ENCODE measurements around the gene CDH4.

Gene CDH4

GRCh38 chr20:61766921-61767610, 515.0 kb downstream of the CDH4 start:
- no peak for DNase-seq (ENCODE audit: low spot score)

- no peak for DNase-seq (ENCODE audit: low spot score)
Measured at GRCh38 chr20:61767761-61768494, 515.9 kb downstream of the CDH4 start.

DNA sequence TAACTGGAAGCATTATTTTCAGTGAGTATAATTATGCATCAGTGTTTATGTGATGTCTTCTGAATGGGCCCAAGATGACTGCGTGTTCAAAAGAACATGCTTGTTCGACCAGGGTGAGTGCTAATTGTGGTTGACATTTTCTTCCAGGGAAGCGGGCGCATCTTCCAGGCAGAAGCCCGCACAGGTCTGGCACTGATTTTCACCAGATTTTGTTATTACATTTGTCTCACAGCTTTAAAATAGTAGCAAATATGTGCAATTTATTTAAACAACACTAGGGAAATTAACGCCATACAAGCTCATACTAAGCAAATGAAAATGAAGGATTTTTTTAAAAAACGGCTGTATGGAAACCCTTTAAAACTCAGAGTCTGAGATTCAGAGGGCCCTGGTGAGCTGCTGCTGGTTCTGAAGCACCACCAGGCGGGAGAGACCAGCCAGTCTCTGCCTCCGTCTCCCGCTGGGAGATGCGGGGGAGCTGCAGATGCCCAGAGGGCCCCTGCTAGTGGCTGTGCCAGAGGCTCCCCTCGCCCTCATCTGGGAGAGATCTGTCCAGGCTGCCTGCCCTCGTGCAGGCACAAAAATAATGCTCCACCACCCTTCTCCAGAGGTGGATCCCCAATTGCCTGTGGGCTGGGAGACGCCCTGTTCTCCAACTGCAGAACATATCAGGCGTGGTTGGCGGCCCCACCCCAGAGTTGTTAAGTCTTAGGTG, 516.7 kb downstream of the CDH4 start:
- no peak for DNase-seq (ENCODE audit: low spot score)

- no peak for DNase-seq (ENCODE audit: low spot score)
Measured at GRCh38 chr20:61769286-61769832, 517.3 kb downstream of the CDH4 start.

DNA sequence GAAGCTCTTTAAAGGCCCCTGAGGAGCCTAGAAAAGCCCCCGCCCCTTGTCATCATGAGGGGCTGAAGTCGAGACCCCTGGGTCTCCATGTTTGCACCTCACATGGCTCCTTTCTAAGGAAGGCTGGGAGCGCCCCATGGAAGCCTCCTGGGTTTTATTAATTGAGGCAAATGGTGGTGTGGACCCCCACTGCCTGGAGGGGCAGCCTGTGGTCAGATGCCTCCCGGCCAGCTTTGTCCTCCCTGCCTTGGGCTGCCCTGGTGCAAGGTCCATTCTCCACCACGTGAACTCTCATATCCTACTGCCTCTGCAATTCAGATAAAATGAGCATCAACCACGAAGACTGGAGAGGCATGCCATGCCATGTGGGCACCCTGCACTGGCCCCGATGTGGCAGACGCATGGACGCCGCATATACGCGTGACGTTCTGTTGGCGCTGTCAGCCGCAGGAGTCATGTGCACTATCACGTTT, 518.1 kb downstream of the CDH4 start:
- DNase-seq (ENCODE audit: low spot score): no peak

- DNase-seq (ENCODE audit: low spot score): no peak
Measured at GRCh38 chr20:61771805-61772350, 519.8 kb downstream of the CDH4 start.

GRCh38 chr20:61772828-61773631, 521.0 kb downstream of the CDH4 start:
- DNase-seq (ENCODE audit: low spot score): no peak

- no peak for DNase-seq (ENCODE audit: low spot score)
Measured at GRCh38 chr20:61773926-61774587, 522.0 kb downstream of the CDH4 start.

- no peak for DNase-seq (ENCODE audit: low spot score)
Measured at GRCh38 chr20:61775423-61775822, 523.4 kb downstream of the CDH4 start.

DNA sequence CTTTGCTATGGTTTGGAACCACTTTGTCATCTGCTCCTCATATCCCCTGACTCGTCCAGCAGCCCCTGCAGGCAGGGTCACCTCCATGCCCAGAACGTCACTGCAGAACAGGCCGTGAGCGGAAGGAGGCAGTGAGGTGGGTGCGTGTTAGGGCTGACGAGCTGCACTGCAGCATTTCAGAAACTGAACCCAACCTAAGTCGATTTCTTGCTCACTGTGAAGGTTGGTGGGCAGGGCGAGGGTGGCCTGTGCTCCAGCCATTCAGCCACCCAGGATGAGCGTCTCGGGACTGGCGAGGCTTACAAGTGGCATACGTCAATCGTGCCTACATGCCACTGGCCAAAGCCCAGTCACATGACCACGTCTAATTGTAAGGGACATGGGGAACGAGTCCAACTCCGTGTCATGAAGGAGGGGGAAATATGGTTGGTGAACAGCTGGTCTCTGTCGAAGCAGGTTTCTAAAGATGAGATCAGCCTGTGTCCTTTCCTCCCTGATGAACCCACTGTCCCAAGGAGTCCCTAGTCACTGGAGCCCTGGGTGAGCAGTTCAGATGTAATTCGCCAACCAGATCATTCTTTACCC, 524.5 kb downstream of the CDH4 start:
- DNase-seq (ENCODE audit: low spot score): no peak

- DNase-seq (ENCODE audit: low spot score): no peak
Measured at GRCh38 chr20:61777773-61778494, 525.9 kb downstream of the CDH4 start.

DNA sequence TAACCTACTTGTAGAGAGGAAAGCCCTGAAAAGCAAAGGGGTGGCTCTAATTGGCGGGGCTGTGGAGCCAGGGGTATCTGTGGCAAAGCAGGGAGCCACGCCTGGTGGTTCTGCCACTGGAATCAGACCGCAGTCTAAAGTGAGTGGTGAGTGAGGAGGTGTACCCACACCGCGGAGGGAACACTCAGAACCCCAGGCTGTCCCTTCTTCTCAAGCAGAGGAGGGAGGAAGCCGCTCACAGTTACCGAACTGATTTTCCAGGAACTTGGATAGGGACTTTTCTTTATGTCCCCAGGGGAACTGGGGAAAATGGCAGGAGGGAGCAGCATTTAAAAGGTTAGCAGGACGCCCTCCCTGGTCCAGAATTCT, 526.4 kb downstream of the CDH4 start:
- DNase-seq (ENCODE audit: low spot score): no peak

GRCh38 chr20:61779176-61779965, 527.3 kb downstream of the CDH4 start:
- no peak for DNase-seq (ENCODE audit: low spot score)

DNA sequence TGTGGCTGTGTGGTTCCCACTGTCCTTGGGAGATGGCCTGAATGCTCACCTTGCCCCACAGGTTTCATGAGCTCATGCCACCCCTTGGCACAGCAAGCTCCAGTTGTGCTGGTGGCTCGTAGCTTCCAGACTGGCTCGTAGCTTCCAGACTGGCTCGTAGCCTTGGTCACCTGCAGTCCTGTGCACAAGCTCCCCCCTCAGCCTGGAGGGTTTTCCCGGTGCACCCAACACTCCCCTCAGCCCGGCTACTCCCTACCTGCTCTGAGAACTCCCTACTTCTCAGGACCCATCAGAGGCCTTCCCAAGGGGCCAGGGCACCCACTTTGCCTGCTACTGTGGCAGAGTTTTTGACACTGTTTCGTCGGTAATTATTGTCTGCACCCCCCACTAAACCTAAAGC, 528.0 kb downstream of the CDH4 start:
- DNase-seq (ENCODE audit: low spot score): no peak

DNA sequence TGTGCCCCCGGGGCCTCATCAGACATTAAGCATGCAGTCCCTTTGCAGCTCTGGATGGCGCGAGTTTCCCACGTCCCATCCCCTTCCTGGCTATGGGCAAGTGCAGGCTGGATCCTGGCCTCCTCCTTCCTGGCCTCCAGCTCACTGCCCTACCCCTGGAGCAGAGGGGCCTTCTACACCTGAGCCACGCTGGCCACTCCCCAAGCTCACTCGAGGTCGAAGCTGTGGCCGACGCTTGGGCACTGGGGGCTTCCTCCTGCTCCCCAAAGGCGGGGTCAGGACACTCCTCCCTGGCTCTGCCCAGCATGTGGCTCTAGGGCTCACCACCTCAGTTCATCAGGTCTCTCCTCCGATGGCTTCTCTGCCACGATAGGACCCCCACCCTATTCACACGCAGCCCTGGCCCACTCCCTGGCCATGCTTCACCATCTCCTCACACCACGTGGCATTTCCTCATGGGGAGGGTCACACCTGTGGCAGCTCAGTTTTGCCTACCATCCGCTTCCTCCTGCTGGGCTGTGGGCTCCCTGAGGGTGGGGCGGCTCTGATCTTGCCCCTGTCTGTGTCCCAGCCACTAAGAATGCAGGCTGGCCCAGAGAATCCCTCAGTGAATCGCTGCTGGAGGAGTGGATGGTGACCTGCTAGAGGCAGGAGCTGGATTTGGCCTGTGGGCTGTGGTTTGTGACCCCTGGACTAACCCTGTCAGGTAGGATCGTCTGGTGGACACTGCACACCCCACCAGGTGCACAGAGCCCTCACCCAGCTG, 532.9 kb downstream of the CDH4 start:
- DNase-seq (ENCODE audit: low spot score): no peak

DNA sequence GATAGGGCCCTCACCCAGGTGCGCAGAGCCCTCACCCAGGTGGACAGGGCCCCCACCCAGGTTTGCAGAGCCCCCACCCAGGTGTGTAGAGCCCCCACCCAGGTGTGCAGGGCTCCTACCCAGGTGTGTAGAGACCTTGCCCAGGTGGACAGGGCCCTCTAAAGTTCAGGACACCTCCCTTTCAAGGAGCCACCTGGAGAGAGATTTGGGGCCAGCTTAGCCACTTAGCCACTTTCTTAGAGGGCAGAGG, 533.4 kb downstream of the CDH4 start:
- DNase-seq (ENCODE audit: low spot score): no peak

DNA sequence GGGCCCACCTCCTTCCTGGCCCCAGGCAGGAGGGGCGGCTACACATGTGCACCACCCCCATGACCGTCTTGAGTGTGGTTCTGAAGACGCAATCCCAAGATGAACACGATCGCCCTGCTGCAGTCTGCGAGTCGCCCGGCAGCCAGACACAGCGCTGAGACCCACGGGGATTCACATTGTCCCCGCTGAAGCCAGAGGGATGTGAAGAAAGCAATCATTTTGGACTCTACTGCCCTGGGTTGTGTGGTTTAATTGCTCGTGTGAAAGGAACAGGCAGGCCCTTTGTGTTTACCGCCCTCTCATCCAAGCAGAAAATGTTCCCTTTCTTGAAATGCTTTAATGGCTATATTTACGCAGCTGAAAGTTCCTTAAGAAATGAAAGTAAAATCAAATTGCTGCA, 534.2 kb downstream of the CDH4 start:
- DNase-seq (ENCODE audit: low spot score): no peak

DNA sequence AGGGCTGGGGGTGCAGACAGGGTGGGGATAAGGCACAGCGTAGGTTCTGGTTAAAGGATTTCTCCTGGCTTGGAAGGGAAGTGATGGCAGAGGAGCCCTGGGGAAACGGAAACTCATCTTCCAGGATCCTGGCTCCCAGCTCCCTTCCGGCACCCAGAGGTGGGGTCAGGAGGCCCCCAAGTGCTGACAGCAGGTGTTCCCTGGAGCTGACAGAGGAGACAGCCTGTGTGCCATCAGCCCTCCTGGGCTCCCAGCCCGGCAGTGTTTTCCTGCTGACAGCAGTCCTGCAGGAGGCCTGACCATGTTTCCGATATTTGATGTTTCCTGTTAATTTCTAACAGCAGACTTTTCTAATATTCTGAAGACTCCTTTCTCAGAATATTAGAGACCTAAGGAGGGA, 536.3 kb downstream of the CDH4 start:
- no peak for DNase-seq (ENCODE audit: low spot score)

DNA sequence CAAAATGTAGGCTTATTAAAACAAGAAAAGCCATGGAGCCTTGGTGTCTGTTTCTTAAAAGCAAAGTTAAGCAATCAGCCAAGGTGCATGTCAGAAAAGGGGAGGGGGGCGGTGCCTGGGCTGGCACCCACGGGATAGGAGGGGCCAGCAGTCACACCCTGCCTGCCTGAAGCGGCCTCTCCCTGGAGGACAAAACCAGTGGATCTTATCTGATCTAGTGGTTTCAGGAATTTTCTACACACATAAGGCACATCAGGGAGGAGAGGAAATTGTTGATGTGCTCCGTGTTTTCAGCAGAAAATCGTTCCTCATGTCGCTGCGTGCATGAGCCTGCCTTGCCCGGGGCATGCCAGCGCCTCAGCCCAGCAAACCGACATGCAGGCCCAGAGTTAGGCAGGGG, 537.3 kb downstream of the CDH4 start:
- no peak for DNase-seq (ENCODE audit: low spot score)
